Activated T-cell treated with anti-CD3 and anti-CD28 coated beads, Interleukin-2, amount 50 U/mL, for 24 hours (primary cell): ENCODE data around the gene RASA3.
"Not testable (repeated sequence)": the region's sequence is repeated elsewhere in the genome, so short reads cannot be mapped to it uniquely, and the experiment has no call there.

Experiments used
- DNase-seq: peaks from one replicate; pipeline ENCODE4 v3.0.0-alpha.2; 2020
- H3K27ac Mint-ChIP-seq: 2 replicates; pipeline ENCODE4 v1.8.0; 2020; ENCODE audit warnings: mild to moderate bottlenecking, mixed read lengths
- H3K27me3 Mint-ChIP-seq: 2 replicates; pipeline ENCODE4 v1.8.0; 2020; ENCODE audit warnings: mixed read lengths
- H3K36me3 Mint-ChIP-seq: 2 replicates; pipeline ENCODE4 v1.8.0; 2020; ENCODE audit warnings: low read depth, mixed read lengths
- H3K4me1 Mint-ChIP-seq: 2 replicates; pipeline ENCODE4 v1.8.0; 2020; ENCODE audit warnings: low read depth, mixed read lengths
- H3K4me3 Mint-ChIP-seq: 2 replicates; pipeline ENCODE4 v1.8.0; 2020; ENCODE audit warnings: mild to moderate bottlenecking, moderate library complexity, mixed read lengths
- H3K9me3 Mint-ChIP-seq: 2 replicates; pipeline ENCODE4 v1.8.0; 2020; ENCODE audit warnings: mixed read lengths

The RASA3 gene

DNA sequence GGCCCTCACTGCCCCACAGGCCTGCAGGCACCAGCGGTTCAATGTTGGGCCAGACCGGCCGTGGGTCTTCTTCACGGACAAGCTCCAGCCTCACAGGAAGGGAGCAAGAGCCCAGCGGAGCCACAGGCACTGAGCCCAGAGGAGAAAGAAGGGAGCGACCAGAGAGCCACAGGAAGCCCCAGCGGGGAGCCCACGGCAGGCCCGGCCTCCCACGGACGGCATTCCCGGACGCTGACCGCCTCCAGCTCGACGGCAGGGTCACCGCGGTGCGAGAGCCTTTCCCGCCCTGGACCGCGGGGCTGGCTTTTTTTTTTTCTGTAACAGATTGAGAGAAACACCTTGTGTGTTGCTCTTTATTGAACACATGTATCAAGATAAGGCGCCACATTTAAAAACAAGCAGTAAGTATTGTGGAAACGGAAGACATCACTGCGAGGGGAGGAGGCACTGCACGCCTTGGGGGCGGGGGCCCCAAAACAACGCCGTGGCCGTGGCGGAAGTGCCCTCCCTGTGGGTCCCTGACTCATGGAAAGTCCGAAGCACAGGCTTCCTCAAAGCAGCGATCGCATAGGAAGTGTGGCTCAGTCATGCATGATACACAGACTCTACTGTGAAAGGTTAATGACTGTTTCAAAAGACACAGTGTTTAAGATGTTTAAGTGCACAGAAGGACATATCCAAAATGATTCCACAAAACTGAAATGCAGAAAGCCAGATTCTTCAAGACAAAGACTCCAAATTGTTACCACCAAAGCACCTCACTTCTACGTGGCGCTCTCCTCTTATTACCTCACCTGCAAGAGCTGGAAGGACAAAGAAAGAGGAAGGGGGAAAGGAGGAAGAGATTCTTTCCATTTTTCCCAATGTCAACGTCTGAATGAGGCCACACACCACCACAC is 3.5 kb downstream of the RASA3 start:
- Mint-ChIP-seq H3K4me3 (peak overlapping the region; percentile 98), H3K27me3 (no peaks in the 10 kb centered on the region), H3K4me1 (peaks cover 74% of the 10 kb centered on the region), H3K9me3 (peaks cover 5% of the 10 kb centered on the region), H3K36me3 (peaks cover 30% of the 10 kb centered on the region), H3K27ac (peak overlapping the region; percentile 93)
- DNase-seq = peak; percentile 91

DNA sequence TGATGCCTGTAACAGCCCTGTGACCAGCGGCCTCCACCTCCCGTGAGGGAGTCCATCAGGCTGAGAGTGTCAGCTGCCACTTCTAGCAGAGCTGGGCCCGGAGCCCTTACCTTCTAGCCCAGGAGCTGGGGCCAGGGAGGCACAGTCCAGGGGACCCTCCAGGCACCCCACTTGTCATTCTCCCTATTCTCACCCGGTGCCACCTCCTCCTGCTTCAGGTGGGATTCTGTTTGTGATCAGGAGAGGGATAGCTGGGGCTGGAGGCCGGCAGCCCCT is 4.1 kb downstream of the RASA3 start:
- peak overlapping the region; percentile 93 for H3K27ac Mint-ChIP-seq
- peaks cover 78% of the 10 kb centered on the region for H3K4me1 Mint-ChIP-seq
- no peaks in the 10 kb centered on the region for H3K27me3 Mint-ChIP-seq
- peak overlapping the region; percentile 98 for H3K4me3 Mint-ChIP-seq
- peaks cover 5% of the 10 kb centered on the region for H3K9me3 Mint-ChIP-seq
- DNase-seq = no peak
- peaks cover 31% of the 10 kb centered on the region for H3K36me3 Mint-ChIP-seq

DNA sequence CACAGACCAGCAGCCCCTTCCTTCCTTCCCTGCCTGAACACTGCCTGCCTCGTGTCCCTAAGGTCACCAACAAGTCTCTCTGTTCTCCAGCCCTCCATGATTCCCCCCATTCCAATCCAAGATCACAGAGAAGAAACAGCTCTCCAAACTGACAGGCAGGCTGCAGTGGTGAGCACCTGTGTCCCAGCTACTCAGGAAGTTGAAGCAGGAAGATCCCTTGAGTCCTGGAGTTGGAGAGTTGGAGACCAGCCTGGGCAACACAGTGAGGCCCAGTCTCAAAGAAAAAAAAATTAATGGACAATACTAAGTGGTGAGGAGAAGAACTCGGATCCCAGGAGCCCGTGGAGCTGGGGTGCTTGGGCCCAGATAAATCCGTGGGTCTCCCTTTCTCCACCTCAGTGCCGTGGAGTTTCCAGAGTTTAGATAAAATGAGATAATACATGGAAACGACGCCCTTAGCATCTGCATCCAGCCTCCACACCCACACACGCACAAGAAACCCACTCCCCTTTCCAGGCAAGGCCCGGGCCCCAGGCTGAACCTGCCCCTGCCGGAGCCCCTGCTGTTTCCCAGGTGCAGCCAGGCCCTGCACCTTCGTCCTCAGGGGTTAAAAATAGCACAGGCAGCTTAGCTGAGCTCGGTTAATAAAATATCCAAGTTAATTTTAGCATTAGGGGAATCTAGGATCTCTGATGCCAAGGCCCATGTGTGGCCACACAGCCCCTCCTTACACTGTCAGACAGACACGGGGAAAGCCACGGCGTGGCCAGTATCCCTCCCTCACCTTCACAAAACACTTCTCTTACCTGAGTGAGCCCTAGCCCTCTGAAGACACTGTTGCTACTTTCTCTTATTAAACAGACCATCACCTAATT is 4.7 kb downstream of the RASA3 start:
- peaks cover 5% of the 10 kb centered on the region for H3K9me3 Mint-ChIP-seq
- peak overlapping the region; percentile 98 for H3K4me3 Mint-ChIP-seq
- peak overlapping the region; percentile 93 for H3K27ac Mint-ChIP-seq
- DNase-seq = no peak
- H3K4me1 Mint-ChIP-seq = peaks cover 83% of the 10 kb centered on the region
- peaks cover 34% of the 10 kb centered on the region for H3K36me3 Mint-ChIP-seq
- H3K27me3 Mint-ChIP-seq = no peaks in the 10 kb centered on the region

DNA sequence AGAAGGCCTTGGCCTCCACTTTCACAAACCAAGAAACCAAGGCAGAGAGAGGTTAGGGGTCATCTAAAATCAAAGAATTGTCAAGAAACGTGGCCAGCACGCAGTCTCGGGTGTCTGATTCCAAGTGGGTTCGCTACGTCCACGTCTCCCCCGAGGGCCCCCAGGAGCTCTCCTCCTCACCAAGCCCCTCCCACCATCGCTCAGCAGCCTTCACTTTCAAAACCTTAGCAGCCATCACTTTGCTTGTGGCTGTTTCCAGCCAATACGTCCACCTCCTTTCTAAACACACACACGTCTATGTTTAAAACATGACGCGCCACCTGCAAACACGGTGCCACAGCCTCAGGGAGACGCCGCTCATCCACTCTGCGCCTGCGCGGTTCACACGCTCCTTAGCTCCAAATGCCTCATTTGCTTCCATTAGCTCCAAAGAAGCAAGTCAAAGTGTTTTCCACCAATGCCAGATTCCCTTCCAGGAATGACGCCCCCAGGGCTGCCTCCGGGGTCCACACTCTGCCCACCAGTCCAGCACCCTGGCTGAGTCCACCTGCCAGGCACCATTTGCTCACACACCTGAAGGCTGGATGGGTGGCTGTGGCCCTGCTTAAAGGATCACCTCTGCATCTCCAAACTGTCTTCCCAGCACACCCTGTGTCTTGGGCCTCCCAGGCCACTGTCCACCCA is 5.5 kb downstream of the RASA3 start:
- peaks cover 34% of the 10 kb centered on the region for H3K36me3 Mint-ChIP-seq
- no peaks in the 10 kb centered on the region for H3K27me3 Mint-ChIP-seq
- H3K4me1 Mint-ChIP-seq = peaks cover 90% of the 10 kb centered on the region
- DNase-seq = no peak
- H3K4me3 Mint-ChIP-seq = peak overlapping the region; percentile 98
- peak overlapping the region; percentile 93 for H3K27ac Mint-ChIP-seq
- H3K9me3 Mint-ChIP-seq = peaks cover 5% of the 10 kb centered on the region

DNA sequence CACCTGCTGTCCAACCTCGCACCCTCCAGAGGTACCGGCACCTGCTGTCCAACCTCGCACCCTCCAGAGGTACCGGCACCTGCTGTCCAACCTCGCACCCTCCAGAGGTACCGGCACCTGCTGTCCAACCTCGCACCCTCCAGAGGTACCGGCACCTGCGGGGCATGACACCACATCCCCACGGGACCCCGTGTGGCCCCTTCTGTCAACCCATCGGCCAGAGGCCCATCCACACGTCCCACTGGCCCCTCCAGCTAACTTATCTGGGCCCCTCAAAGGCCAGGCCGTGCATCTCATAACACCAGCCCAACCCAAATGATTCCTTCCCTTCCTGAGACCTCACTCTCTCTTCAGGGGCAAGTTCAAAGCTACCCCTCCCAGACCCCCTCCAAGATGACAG is 6.3 kb downstream of the RASA3 start:
- peaks cover 94% of the 10 kb centered on the region for H3K4me1 Mint-ChIP-seq
- H3K4me3 Mint-ChIP-seq = peak overlapping the region; percentile 15
- H3K36me3 Mint-ChIP-seq = peaks cover 26% of the 10 kb centered on the region
- not testable (repeated sequence) for H3K27me3 Mint-ChIP-seq, DNase-seq, H3K9me3 Mint-ChIP-seq
- H3K27ac Mint-ChIP-seq = peak overlapping the region; percentile 93

DNA sequence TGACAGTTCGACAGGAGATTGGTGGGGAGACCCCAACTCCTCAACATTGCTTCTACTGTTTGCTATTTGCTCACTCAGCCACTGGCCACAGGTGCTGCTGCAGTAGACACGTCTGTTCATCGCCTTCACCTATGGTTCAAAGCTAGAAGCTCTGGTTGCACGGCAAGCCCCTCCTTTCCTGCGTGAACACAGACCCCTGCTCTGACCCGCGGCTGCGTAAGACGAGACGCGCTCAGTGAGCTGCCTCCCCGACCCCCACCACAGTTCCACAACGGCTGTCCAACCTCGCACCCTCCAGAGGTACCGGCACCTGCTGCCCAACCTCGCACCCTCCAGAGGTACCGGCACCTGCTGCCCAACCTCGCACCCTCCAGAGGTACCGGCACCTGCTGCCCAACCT is 6.8 kb downstream of the RASA3 start:
- H3K36me3 Mint-ChIP-seq = peaks cover 24% of the 10 kb centered on the region
- peaks cover 5% of the 10 kb centered on the region for H3K9me3 Mint-ChIP-seq
- DNase-seq = no peak
- no peaks in the 10 kb centered on the region for H3K27me3 Mint-ChIP-seq
- H3K4me1 Mint-ChIP-seq = peaks cover 93% of the 10 kb centered on the region
- peak overlapping the region; percentile 89 for H3K27ac Mint-ChIP-seq
- no peak overlapping the region for H3K4me3 Mint-ChIP-seq

DNA sequence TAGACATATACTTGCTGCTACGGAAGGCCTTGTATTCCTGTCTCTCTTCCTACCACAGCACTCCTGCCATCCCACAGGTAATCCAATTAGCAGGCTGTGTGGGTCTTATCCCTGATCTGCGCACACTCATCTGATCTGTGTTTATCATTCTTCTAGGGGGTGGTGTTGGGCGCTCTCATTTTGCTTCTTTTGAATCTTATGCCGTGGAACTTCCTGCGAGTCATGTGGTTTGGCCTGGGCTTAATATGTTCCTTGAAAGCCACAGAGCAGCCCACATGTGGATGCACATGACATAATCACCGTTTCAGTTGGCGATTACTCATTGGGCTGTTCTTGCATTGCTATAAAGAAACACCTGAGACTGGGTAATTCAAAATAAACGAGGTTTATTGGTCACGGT is 7.5 kb downstream of the RASA3 start:
- Mint-ChIP-seq H3K36me3 (peaks cover 25% of the 10 kb centered on the region), H3K27ac (peak overlapping the region; percentile 89), H3K4me1 (peaks cover 88% of the 10 kb centered on the region), H3K9me3 (peaks cover 5% of the 10 kb centered on the region), H3K4me3 (peak overlapping the region; percentile 3), H3K27me3 (no peaks in the 10 kb centered on the region)
- peak; percentile 72 for DNase-seq

DNA sequence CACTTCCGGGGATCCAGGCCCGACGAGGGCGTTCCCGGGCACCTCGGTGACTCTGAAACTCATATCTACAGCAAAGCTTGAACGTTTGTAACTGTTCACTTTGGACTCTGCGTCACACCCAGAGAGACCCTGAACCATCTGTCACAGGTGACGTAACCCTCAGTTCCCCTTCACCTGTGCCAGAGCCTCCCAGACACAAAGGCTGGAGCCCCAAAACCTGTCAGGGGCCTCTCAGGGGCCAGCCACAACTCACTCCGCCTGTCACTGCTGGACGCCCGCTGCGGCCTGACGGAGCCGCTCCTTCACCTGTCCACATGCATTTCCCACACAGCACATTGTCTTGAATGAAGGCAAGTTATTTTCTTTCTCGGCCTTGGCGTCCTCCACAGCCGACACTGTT is 8.0 kb downstream of the RASA3 start:
- H3K4me1 Mint-ChIP-seq = peaks cover 84% of the 10 kb centered on the region
- H3K27me3 Mint-ChIP-seq = no peaks in the 10 kb centered on the region
- peak overlapping the region; percentile 89 for H3K27ac Mint-ChIP-seq
- peaks cover 25% of the 10 kb centered on the region for H3K36me3 Mint-ChIP-seq
- no peak overlapping the region for H3K4me3 Mint-ChIP-seq
- DNase-seq = no peak
- H3K9me3 Mint-ChIP-seq = peaks cover 5% of the 10 kb centered on the region

DNA sequence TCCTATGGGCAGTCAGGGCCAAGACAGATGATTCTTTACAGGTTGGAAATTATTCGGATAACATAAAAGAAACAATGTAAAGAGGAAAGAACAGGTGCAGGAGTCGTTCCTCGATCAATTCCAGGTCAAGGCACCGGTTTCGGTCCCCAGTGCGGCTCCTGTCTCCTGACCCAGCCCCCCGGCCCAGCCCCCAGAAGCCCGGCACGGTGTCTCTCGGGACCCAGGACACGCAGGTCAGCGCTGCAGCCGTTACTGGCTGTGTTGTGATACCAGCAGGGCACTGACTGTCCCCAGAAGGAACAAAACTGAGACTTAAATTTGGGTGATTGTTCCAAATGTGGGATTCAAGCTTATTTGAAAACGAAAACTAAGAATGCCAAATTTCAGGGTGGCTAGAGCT is 8.5 kb downstream of the RASA3 start:
- H3K27ac Mint-ChIP-seq = peak overlapping the region; percentile 50

DNA sequence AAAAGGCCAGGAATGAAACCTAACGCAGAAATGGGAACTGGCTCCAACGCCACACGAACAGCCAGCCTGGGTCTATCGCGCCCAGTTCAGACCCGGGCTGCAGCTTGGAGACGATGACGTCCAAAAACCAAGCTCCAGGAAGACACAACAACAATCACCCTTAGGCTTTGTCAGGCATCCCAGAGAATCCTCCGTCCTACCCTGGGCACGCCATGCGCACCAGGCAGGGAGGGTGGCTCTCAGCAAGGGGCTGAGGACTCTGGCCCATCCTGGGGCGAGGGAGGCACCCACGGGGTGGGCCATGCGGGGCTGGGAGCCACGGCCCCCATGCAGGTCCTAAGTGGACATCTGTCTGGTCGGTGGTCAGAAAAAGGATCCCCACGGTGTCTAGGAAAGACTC is 9.0 kb downstream of the RASA3 start:
- no peak for DNase-seq
- Mint-ChIP-seq H3K36me3 (peaks cover 25% of the 10 kb centered on the region), H3K27me3 (no peaks in the 10 kb centered on the region), H3K4me1 (peaks cover 85% of the 10 kb centered on the region), H3K27ac (peak overlapping the region; percentile 58), H3K4me3 (no peak overlapping the region), H3K9me3 (peaks cover 5% of the 10 kb centered on the region)

More for the DNA sequence above, 8.5 kb downstream of the RASA3 start:
- no peak for DNase-seq
- H3K36me3 Mint-ChIP-seq = peaks cover 25% of the 10 kb centered on the region
- no peak overlapping the region for H3K4me3 Mint-ChIP-seq
- H3K9me3 Mint-ChIP-seq = peaks cover 5% of the 10 kb centered on the region
- peaks cover 84% of the 10 kb centered on the region for H3K4me1 Mint-ChIP-seq
- no peaks in the 10 kb centered on the region for H3K27me3 Mint-ChIP-seq

DNA sequence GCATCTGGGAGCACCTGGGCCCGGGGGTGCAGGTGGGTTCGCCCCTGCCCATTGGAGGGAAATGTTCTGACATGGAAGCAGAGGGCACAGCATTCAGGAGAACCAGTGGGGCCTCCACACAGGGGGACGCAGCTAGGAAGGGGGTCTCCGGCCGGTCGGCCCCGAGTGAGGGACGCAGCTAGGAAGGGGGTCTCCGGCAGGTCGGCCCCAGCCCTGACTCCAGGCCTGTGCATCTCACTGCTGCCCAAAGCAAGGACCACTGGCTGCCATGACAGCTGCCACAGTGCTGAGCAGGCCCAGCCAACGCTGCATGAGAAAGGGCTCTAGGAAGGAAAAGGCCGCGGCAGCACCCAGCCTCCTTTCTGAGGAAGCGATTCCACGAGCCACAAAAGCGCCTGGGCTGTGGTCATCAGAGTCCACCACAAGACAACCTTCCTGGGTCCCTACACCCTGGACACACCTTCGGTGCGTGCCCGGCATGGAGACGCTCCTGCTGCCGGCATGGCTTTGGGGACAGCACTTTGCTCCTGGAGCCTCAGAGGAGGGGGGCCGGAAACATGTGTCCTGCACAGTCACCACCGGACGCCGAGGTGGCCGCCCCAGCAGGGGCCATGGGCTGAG is 9.7 kb downstream of the RASA3 start:
- peak overlapping the region; percentile 58 for H3K27ac Mint-ChIP-seq
- peaks cover 27% of the 10 kb centered on the region for H3K36me3 Mint-ChIP-seq
- no peak overlapping the region for H3K4me3 Mint-ChIP-seq
- no peak for DNase-seq
- peaks cover 85% of the 10 kb centered on the region for H3K4me1 Mint-ChIP-seq
- H3K9me3 Mint-ChIP-seq = peaks cover 5% of the 10 kb centered on the region
- H3K27me3 Mint-ChIP-seq = no peaks in the 10 kb centered on the region

DNA sequence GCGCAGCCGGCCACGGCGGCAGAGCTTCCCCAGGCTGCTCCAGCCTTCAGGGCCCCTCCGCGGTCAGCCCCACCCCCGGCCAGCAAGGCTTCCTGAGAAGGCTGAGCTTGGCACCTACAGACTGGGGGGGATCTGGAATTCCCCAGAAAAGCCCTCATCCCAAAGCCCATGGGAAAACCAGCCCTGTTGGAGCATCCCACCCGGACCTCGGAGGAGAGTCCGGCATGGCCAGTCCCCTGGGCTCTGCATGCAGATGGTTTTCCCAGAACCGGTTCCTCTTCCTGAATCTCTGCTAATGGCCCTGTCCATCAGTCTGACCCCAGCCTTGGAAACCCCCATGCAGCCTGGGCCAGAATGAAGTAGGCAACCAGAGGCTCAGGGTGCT is 10.3 kb downstream of the RASA3 start:
- Mint-ChIP-seq H3K27ac (no peak overlapping the region), H3K27me3 (no peaks in the 10 kb centered on the region), H3K4me1 (peaks cover 84% of the 10 kb centered on the region), H3K4me3 (no peak overlapping the region), H3K36me3 (peaks cover 30% of the 10 kb centered on the region), H3K9me3 (peaks cover 5% of the 10 kb centered on the region)
- DNase-seq = no peak

DNA sequence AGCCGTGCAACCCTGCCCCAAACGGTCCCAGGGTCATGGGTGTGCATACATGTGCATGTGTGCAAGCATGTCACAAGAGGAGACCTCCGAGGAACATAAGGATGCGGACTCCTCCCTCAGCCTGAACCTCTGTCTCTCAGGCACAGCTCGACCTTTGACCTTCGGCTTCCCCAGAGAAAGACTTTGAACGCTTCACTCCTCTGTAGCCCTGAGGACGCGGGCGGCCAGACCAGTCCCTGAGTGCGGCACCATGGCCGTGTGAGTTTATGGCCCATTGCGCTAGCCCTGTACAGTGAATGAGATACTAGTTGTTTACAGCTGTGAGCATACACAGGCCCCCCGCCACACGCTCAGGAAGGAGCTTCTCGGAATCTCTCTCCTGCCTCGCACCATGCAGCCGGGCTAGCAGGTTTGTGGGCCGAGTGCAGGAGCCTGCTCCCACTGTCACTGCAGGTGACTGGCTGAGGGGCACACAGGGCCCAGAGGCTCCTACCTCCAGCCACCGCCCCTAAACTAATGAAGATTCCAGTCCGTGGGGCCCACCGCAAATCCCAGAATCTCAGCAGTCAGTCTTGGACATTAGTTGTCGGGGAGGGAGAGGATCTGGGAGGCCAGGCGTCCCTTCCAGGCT is 10.8 kb downstream of the RASA3 start:
- H3K9me3 Mint-ChIP-seq = peaks cover 5% of the 10 kb centered on the region
- H3K27me3 Mint-ChIP-seq = no peaks in the 10 kb centered on the region
- H3K36me3 Mint-ChIP-seq = peaks cover 27% of the 10 kb centered on the region
- peak overlapping the region; percentile 76 for H3K27ac Mint-ChIP-seq
- peaks cover 79% of the 10 kb centered on the region for H3K4me1 Mint-ChIP-seq
- no peak for DNase-seq
- H3K4me3 Mint-ChIP-seq = peak overlapping the region; percentile 10

DNA sequence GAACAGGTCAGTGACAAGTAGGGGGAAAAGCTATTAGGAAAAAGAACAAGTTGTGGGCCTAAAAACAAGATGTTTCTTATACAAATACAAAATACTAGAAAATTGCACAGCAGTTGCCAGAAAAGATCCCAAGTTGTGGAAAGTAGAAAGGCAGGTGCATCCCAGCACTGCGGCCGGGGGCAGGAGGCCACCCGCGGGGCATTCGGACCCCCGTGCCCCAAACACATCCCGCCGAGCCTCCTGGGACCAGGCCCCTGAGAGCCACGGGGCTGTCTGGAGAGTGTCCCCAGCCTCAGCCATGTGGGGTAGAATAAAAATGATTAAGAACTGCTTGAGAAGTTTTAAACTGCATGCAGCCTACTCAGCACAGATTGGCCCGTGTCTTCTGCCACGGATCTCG is 11.4 kb downstream of the RASA3 start:
- peak overlapping the region; percentile 60 for H3K4me3 Mint-ChIP-seq
- peaks cover 76% of the 10 kb centered on the region for H3K4me1 Mint-ChIP-seq
- peaks cover 23% of the 10 kb centered on the region for H3K36me3 Mint-ChIP-seq
- no peaks in the 10 kb centered on the region for H3K27me3 Mint-ChIP-seq
- peak overlapping the region; percentile 98 for H3K27ac Mint-ChIP-seq
- peaks cover 2% of the 10 kb centered on the region for H3K9me3 Mint-ChIP-seq
- no peak for DNase-seq
